Trophoblast cell (in vitro differentiated cells and primary cell): Measurements from ENCODE around the gene LTF.
"Not testable (repeated sequence)": the region's sequence is repeated elsewhere in the genome, so short reads cannot be mapped to it uniquely, and the experiment has no call there.

Experiments used
- DNase-seq, 2 donors: peaks; one replicate each; pipeline ENCODE4 v3.0.0-alpha.2; 2016
- H2AFZ ChIP-seq: 2 replicates; pipeline ENCODE4 v1.6.1; 2013; ENCODE audit warnings: low read length, moderate library complexity, mild to moderate bottlenecking; ENCODE audit not compliant: insufficient read depth, poor library complexity
- H2AK5ac ChIP-seq: 2 replicates; pipeline ENCODE4 v1.6.1; 2013; ENCODE audit warnings: mild to moderate bottlenecking, low read length
- H2BK120ac ChIP-seq: 2 replicates; pipeline ENCODE4 v1.6.1; 2013; ENCODE audit warnings: low read length, mild to moderate bottlenecking, moderate library complexity; ENCODE audit not compliant: insufficient read depth, poor library complexity
- H2BK12ac ChIP-seq: 2 replicates; pipeline ENCODE4 v1.6.1; 2013; ENCODE audit warnings: mild to moderate bottlenecking, low read length, moderate library complexity
- H2BK5ac ChIP-seq: 2 replicates; pipeline ENCODE4 v1.6.1; 2013; ENCODE audit warnings: low read length, low read depth, moderate library complexity, mild to moderate bottlenecking; ENCODE audit not compliant: poor library complexity
- H3K14ac ChIP-seq: 2 replicates; pipeline ENCODE4 v1.6.1; 2013; ENCODE audit warnings: mild to moderate bottlenecking, low read length
- H3K18ac ChIP-seq: 2 replicates; pipeline ENCODE4 v1.6.1; 2013; ENCODE audit warnings: mild to moderate bottlenecking, low read length
- H3K23ac ChIP-seq: 2 replicates; pipeline ENCODE4 v1.6.1; 2013; ENCODE audit warnings: low read length
- H3K27ac ChIP-seq: 2 replicates; pipeline ENCODE4 v1.5.1; 2013; ENCODE audit warnings: low read depth, mild to moderate bottlenecking, inconsistent platforms, low read length, moderate library complexity
- H3K27me3 ChIP-seq: 2 replicates; pipeline ENCODE4 v1.6.1; 2013; ENCODE audit warnings: inconsistent platforms, mild to moderate bottlenecking, low read length, moderate library complexity; ENCODE audit not compliant: insufficient read depth
- H3K36me3 ChIP-seq, 2 experiments: 1 replicate in 1 of 2; 2 replicates in 1 of 2; pipeline ENCODE4 v1.6.1; 2013; ENCODE audit warnings: low read length in 2 of 2, mild to moderate bottlenecking in 2 of 2, moderate library complexity in 1 of 2; ENCODE audit not compliant: insufficient read depth in 2 of 2, control insufficient read depth in 1 of 2
- H3K4ac ChIP-seq: 2 replicates; pipeline ENCODE4 v1.6.1; 2013; ENCODE audit warnings: low read depth, mild to moderate bottlenecking, low read length, moderate library complexity
- H3K4me1 ChIP-seq, 2 experiments: 1 replicate in 1 of 2; 2 replicates in 1 of 2; pipeline ENCODE4 v1.6.1; 2013; ENCODE audit warnings: low read length in 2 of 2, mild to moderate bottlenecking in 2 of 2, moderate library complexity in 1 of 2; ENCODE audit not compliant: insufficient read depth in 2 of 2, control insufficient read depth in 1 of 2
- H3K4me2 ChIP-seq: 2 replicates; pipeline ENCODE4 v1.6.1; 2013; ENCODE audit warnings: inconsistent platforms, mild to moderate bottlenecking, low read length, moderate library complexity
- H3K4me3 ChIP-seq: 2 replicates; pipeline ENCODE4 v1.5.1; 2013; ENCODE audit warnings: mild to moderate bottlenecking, low read depth, low read length, inconsistent platforms
- H3K79me1 ChIP-seq: one replicate; pipeline ENCODE4 v1.6.1; 2013; ENCODE audit warnings: low read length
- H3K79me2 ChIP-seq: 2 replicates; pipeline ENCODE4 v1.6.1; 2013; ENCODE audit warnings: low read length, mild to moderate bottlenecking; ENCODE audit not compliant: control insufficient read depth, insufficient read depth, poor library complexity
- H3K9ac ChIP-seq: 2 replicates; pipeline ENCODE4 v1.6.1; 2013; ENCODE audit warnings: mild to moderate bottlenecking, low read length
- H3K9me3 ChIP-seq: 2 replicates; pipeline ENCODE4 v1.6.1; 2013; ENCODE audit warnings: low read depth, mild to moderate bottlenecking, control low read depth, inconsistent platforms, low read length; ENCODE audit not compliant: insufficient read depth
- H4K12ac ChIP-seq: 2 replicates; pipeline ENCODE4 v1.6.1; 2013; ENCODE audit warnings: low read depth, mild to moderate bottlenecking, low read length, moderate library complexity
- H4K8ac ChIP-seq: 2 replicates; pipeline ENCODE4 v1.6.1; 2013; ENCODE audit warnings: low read depth, mild to moderate bottlenecking, low read length, moderate library complexity
- H4K91ac ChIP-seq: one replicate; pipeline ENCODE4 v1.6.1; 2013; ENCODE audit warnings: low read depth, mild to moderate bottlenecking, low read length, moderate library complexity
- WGBS: extraction: QIAGEN DNeasy Blood & Tissue Kit; methylation state at CpG from one replicate; pipeline ENCODE4 v1.1.7; 2013; ENCODE audit warnings: missing lambda C conversion rate; ENCODE audit not compliant: insufficient read length, insufficient coverage; ENCODE audit errors: extremely low coverage; 5-methylcytosine and 5-hydroxymethylcytosine counted together

The LTF gene

DNA sequence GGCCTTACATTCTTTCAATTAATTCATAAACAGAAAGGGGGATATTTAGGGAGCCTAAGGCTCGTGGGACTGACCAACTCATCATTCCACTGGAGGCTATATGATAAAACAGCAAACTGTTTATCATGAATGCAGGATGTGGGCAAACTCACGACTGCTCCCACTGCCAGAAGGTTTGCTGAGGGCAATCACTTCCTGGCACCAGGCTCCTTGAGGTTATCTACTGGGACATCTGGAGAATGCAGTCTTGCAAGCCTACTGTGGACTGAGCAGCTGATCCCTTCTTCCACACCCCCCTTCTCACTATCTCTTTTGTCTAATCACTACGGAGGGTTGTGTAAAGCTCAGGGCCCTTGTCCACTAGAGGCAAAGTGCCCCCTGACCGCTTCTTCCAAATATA is 31.6 kb downstream of the LTF start:
- H3K79me1 ChIP-seq, H4K91ac ChIP-seq, H3K4ac ChIP-seq, H4K8ac ChIP-seq, H3K9me3 ChIP-seq, H2AK5ac ChIP-seq, H2BK5ac ChIP-seq, H3K18ac ChIP-seq, H3K36me3 ChIP-seq, H3K4me2 ChIP-seq, H2BK12ac ChIP-seq, H2BK120ac ChIP-seq, H3K4me1 ChIP-seq, H3K79me2 ChIP-seq, H2AFZ ChIP-seq, H3K4me3 ChIP-seq, H3K23ac ChIP-seq, H3K14ac ChIP-seq, H3K27me3 ChIP-seq, H4K12ac ChIP-seq, H3K9ac ChIP-seq: not testable (repeated sequence)
- H3K27ac ChIP-seq: peak overlapping the region; percentile 40
- no CpG with 5 or more reads among the region's 4 CpGs for WGBS
- DNase-seq: peak; percentile 79 to 88

DNA sequence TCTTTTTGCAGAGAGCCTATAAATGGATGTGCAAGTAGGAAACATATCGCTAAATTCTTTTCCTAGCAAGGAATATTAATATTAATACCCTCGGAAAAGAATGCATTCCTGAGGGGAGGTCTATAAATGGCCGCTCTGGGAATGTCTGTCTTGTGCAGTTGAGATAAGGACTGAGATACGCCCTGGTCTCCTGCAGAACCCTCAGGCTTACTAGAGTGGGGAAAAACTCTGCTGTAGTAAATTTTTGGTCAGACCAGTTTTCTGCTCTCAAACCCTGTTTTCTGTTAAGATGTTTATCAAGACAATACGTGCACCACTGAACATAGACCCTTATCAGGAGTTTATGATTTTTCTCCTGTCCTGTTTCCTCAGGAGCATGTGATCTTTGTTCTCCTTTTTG is 32.8 kb downstream of the LTF start:
- H4K12ac ChIP-seq, H3K9me3 ChIP-seq, H2AFZ ChIP-seq, H3K9ac ChIP-seq, H3K27ac ChIP-seq, H3K36me3 ChIP-seq, H3K14ac ChIP-seq, H3K79me1 ChIP-seq, H4K8ac ChIP-seq, H2BK5ac ChIP-seq, H3K18ac ChIP-seq, H3K23ac ChIP-seq, H2BK12ac ChIP-seq, H2AK5ac ChIP-seq, H4K91ac ChIP-seq, H3K79me2 ChIP-seq, H3K4ac ChIP-seq, H3K27me3 ChIP-seq, H3K4me3 ChIP-seq, H3K4me2 ChIP-seq, H2BK120ac ChIP-seq: not testable (repeated sequence)
- DNase-seq: peak; percentile 39 to 84
- peaks cover 7 to 11% of the 10 kb centered on the region in 2 experiments for H3K4me1 ChIP-seq
- WGBS: no CpG with 5 or more reads among the region's 5 CpGs

DNA sequence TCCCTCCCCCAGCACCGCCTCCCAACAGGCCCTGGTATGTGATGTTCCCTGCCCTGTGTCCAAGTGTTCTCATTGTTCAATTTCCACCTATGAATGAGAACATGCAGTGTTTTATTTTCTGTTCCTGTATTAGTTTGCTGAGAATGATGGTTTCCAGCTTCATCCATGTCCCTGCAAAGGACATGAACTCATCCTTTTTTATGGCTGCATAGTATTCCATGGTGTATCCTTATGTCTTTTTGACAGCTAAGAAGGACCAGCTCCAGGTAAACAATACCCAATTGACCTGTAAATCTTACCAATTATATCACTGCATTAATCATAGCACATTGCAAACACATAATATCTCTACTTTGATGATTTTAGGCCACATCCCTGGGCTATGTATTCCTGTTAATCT is 33.8 kb downstream of the LTF start:
- not testable (repeated sequence) for H4K8ac ChIP-seq, H3K9me3 ChIP-seq, H3K18ac ChIP-seq, H3K27me3 ChIP-seq, H3K4me2 ChIP-seq, H4K12ac ChIP-seq, H3K9ac ChIP-seq, H3K4ac ChIP-seq, H2AK5ac ChIP-seq, H3K14ac ChIP-seq, H3K79me1 ChIP-seq, H2BK12ac ChIP-seq, H2AFZ ChIP-seq, H3K79me2 ChIP-seq, H3K27ac ChIP-seq, H4K91ac ChIP-seq, H3K23ac ChIP-seq, H3K36me3 ChIP-seq, DNase-seq, H2BK5ac ChIP-seq, H3K4me3 ChIP-seq, H2BK120ac ChIP-seq
- peaks cover 11 to 16% of the 10 kb centered on the region in 2 experiments for H3K4me1 ChIP-seq
- WGBS: no CpG with 5 or more reads among the region's 1 CpG

DNA sequence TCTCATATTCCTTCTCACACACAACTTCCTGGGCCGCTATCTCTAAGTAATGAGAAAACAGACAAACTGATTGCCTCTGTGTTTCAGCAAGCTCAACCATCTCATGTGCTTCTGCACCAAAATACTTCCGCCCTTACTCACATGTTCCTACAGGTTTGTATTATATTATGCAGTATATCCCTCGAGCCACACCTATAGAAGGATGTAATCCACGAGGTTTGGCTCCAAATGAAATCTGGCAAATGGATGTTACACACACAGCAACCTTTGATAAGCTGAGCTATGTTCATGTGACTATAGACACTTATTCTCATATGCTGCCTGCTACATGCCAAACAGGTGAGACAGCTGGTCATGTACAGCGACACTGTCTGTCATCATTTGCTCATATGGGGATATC is 35.0 kb downstream of the LTF start:
- no peak overlapping the region for H3K14ac ChIP-seq
- H2AFZ ChIP-seq: no peak overlapping the region
- H3K79me2 ChIP-seq: no peaks in the 10 kb centered on the region
- H3K36me3 ChIP-seq: peaks cover 0 to 2% of the 10 kb centered on the region in 2 experiments
- peaks cover 11 to 16% of the 10 kb centered on the region in 2 experiments for H3K4me1 ChIP-seq
- no peak overlapping the region for H4K8ac ChIP-seq
- peaks cover 6% of the 10 kb centered on the region for H3K9me3 ChIP-seq
- H2BK120ac ChIP-seq: no peak overlapping the region
- H3K27ac ChIP-seq: no peak overlapping the region
- H3K4me3 ChIP-seq: no peak overlapping the region
- no peak overlapping the region for H4K91ac ChIP-seq
- no peak overlapping the region for H3K9ac ChIP-seq
- no peak overlapping the region for H2AK5ac ChIP-seq
- no peak overlapping the region for H2BK5ac ChIP-seq
- H3K4me2 ChIP-seq: no peak overlapping the region
- no peaks in the 10 kb centered on the region for H3K27me3 ChIP-seq
- no CpG with 5 or more reads among the region's 5 CpGs for WGBS
- no peak overlapping the region for H4K12ac ChIP-seq
- no peak overlapping the region for H3K18ac ChIP-seq
- DNase-seq: peak; percentile 54 to 77
- H3K23ac ChIP-seq: no peak overlapping the region
- H3K79me1 ChIP-seq: peaks cover 6% of the 10 kb centered on the region
- H2BK12ac ChIP-seq: no peak overlapping the region
- no peak overlapping the region for H3K4ac ChIP-seq
